Endothelial cell of umbilical vein (primary cell): ENCODE measurements around the gene GPR18. TPM values are rescaled to one million over a fixed set of nuclear protein-coding genes. Genes with fewer than 3 reads are reported as not detected.

ENCODE experiments used
- BruUV-seq: library from RNA; stranded (reverse); fragments of 400-500 nt; replicated peaks from 2 replicates; lab custom pipeline; 2021; lab: Mats Ljungman, UMichigan
- CTCF ChIA-PET: fragments of 300-600, 350-600 bp; sonication (Branson Sonifier 250); formaldehyde crosslinking; loops from one replicate; lab custom pipeline; 2021; ENCODE audit warnings: antibody characterized with exemption, inconsistent platforms; lab: Charles Lee
- POLR2A ChIA-PET: fragments of 300-600, 350-600 bp; sonication (Branson Sonifier 250); formaldehyde crosslinking; loops from one replicate; lab custom pipeline; 2021; ENCODE audit warnings: antibody characterized with exemption, inconsistent platforms; lab: Charles Lee
- DNase-seq: peaks from one replicate; pipeline ENCODE4 v3.0.0-alpha.2; 2011; ENCODE audit warnings: low read depth, low spot score
- FAIRE-seq: peaks from 2 replicates; lab custom pipeline; 2011; peaks lifted over from hg19 to GRCh38; lab: Jason Lieb, UNC
- H2AFZ ChIP-seq: 2 replicates; pipeline ENCODE4 v1.6.0; 2012; ENCODE audit warnings: low read depth, low read length, control low read depth, inconsistent platforms
- H3K27ac ChIP-seq: 2 replicates; pipeline ENCODE4 v1.5.1; 2011; ENCODE audit warnings: low read depth, mild to moderate bottlenecking, control low read depth, low read length, moderate library complexity; ENCODE audit not compliant: insufficient read depth
- H3K27me3 ChIP-seq, 2 experiments: 2 replicates each; pipeline versions ENCODE4 v1.6.0 to v1.6.1; 2011; ENCODE audit warnings: low read length in 2 of 2, mixed read lengths in 1 of 2; ENCODE audit not compliant: control insufficient read depth in 2 of 2, insufficient read depth in 2 of 2
- H3K36me3 ChIP-seq, 2 experiments: 2 replicates in 1 of 2; 3 replicates in 1 of 2; pipeline ENCODE4 v1.5.1; 2011; ENCODE audit warnings: low read length in 2 of 2, mild to moderate bottlenecking in 1 of 2, moderate library complexity in 1 of 2; ENCODE audit not compliant: control insufficient read depth in 2 of 2, insufficient read depth in 2 of 2; ENCODE audit errors: extremely low read depth in 1 of 2
- H3K4me1 ChIP-seq: 3 replicates; pipeline ENCODE4 v1.5.1; 2011; ENCODE audit warnings: mild to moderate bottlenecking, low read length; ENCODE audit not compliant: control insufficient read depth, insufficient read depth; ENCODE audit errors: extremely low read depth
- H3K4me2 ChIP-seq: 2 replicates; pipeline ENCODE4 v1.6.1; 2011; ENCODE audit warnings: low read length, control low read depth, mixed read lengths; ENCODE audit not compliant: insufficient read depth
- H3K4me3 ChIP-seq, 3 experiments: fragments of 200-600 bp in 1 of 3; sonication (generic), shearing (Covaris generic) in 1 of 3; replicated peaks in 1 of 3; 2 replicates each; pipeline ENCODE4 v1.5.1; 2011 to 2016; ENCODE audit warnings: control low read depth in 3 of 3, low read length in 3 of 3, mild to moderate bottlenecking in 2 of 3, inconsistent platforms in 1 of 3, low read depth in 1 of 3, moderate library complexity in 1 of 3; ENCODE audit not compliant: insufficient read depth in 1 of 3
- H3K79me2 ChIP-seq: 2 replicates; pipeline ENCODE4 v1.6.0; 2012; ENCODE audit warnings: low read length, inconsistent platforms; ENCODE audit not compliant: control insufficient read depth, insufficient read depth
- H3K9ac ChIP-seq: replicated peaks from 2 replicates; pipeline ENCODE3; 2011; ENCODE audit warnings: low read length, control low read depth; ENCODE audit not compliant: insufficient read depth; ENCODE audit errors: extremely low read depth
- H3K9me1 ChIP-seq: replicated peaks from 3 replicates; pipeline ENCODE4 v1.6.0; 2011; ENCODE audit warnings: mild to moderate bottlenecking, low read length; ENCODE audit not compliant: control insufficient read depth, insufficient read depth; ENCODE audit errors: extremely low read depth
- H3K9me3 ChIP-seq: replicated peaks from 2 replicates; pipeline ENCODE4 v1.5.1; 2012; ENCODE audit warnings: low read length, inconsistent platforms; ENCODE audit not compliant: control insufficient read depth, insufficient read depth
- H4K20me1 ChIP-seq: replicated peaks from 2 replicates; pipeline ENCODE3; 2011; ENCODE audit warnings: mild to moderate bottlenecking, low read length; ENCODE audit not compliant: control insufficient read depth, insufficient read depth; ENCODE audit errors: extremely low read depth
- CTCF ChIP-seq, 2 donors: IDR thresholded peaks; 1 replicate in 1 of 2; 2 replicates in 1 of 2; pipeline ENCODE4 v1.5.1; 2011; ENCODE audit warnings: low read length in 2 of 2, mild to moderate bottlenecking in 2 of 2, moderate library complexity in 2 of 2, control low read depth in 1 of 2, inconsistent platforms in 1 of 2, low read depth in 1 of 2; ENCODE audit not compliant: insufficient read depth in 1 of 2; ENCODE audit errors: extremely low read depth in 1 of 2
- EZH2 ChIP-seq: IDR thresholded peaks from 2 replicates; pipeline ENCODE4 v1.6.1; 2012; ENCODE audit warnings: borderline replicate concordance, low read depth, mild to moderate bottlenecking, moderate library complexity, low read length, inconsistent platforms; ENCODE audit not compliant: severe bottlenecking
- FOS ChIP-seq: IDR thresholded peaks from 2 replicates; pipeline ENCODE4 v1.6.1; 2011; ENCODE audit warnings: mild to moderate bottlenecking, low read length, moderate library complexity, borderline replicate concordance; ENCODE audit not compliant: insufficient read depth
- GATA2 ChIP-seq: IDR thresholded peaks from 2 replicates; pipeline ENCODE4 v1.7.0; 2011; ENCODE audit warnings: low read depth, mild to moderate bottlenecking, moderate library complexity, mixed read lengths, low read length; ENCODE audit not compliant: insufficient read length, insufficient read depth
- JUN ChIP-seq: IDR thresholded peaks from 2 replicates; pipeline ENCODE4 v1.6.1; 2011; ENCODE audit warnings: borderline replicate concordance, low read depth; ENCODE audit not compliant: insufficient read length, insufficient read depth
- MAX ChIP-seq: IDR thresholded peaks from 2 replicates; pipeline ENCODE4 v1.6.1; 2011; ENCODE audit not compliant: insufficient read depth, insufficient read length
- MYC ChIP-seq: IDR thresholded peaks from one replicate; pipeline ENCODE4 v1.6.1; 2011; ENCODE audit warnings: mild to moderate bottlenecking, low read depth, low read length
- POLR2AphosphoS5 ChIP-seq: IDR thresholded peaks from 2 replicates; pipeline ENCODE4 v1.6.1; 2012; ENCODE audit warnings: low read depth, mild to moderate bottlenecking, control low read depth, low read length, moderate library complexity; ENCODE audit not compliant: insufficient read depth
- dilution Hi-C: fragments of 300-500 bp; cut with MboI; formaldehyde crosslinking; loops from one replicate; pipeline ENCODE4 v1.15.0; 2019; ENCODE audit warnings: low sequenced_read_pairs; ENCODE audit not compliant: extremely low pct_ligation_motif_present
- intact Hi-C: fragments of 100-400 bp; cut with micrococcal nuclease; formaldehyde crosslinking; loops from one replicate; pipeline ENCODE4 v1.10.0; 2022
- polyA plus RNA-seq, 4 experiments: library from polyadenylated mRNA; depleted of rRNA in 3 of 4; stranded (reverse) in 3 of 4; unstranded in 1 of 4; fragments of >200 nt; gene quantifications; 2 replicates each; pipeline versions ENCODE4 v1.2.1 to v1.2.3, GENCODE V29; 2011 to 2012; ENCODE audit warnings: missing spikeins in 1 of 4
- total RNA-seq: library from RNA; stranded (reverse); gene quantifications from 2 replicates; pipeline ENCODE4 v1.2.3, GENCODE V29; 2021

GPR18 gene
- total and polyA plus RNA-seq, 2 donors (not counting 3 experiments of a cell fraction or from before 2014, with no cell fraction given) = not detected

GRCh38 chr13:99304541-99304940 is 46.4 kb upstream of the GPR18 start:
- no peak overlapping the region for H3K27ac ChIP-seq
- TF ChIP-seq MYC = no peak
- TF ChIP-seq JUN = no peak
- no peak for TF ChIP-seq GATA2
- no peak for TF ChIP-seq EZH2
- no peak for TF ChIP-seq MAX
- dilution Hi-C loops (no loop called here), intact Hi-C loops (no loop called here)
- H3K27me3 ChIP-seq = no peaks in the 10 kb centered on the region
- H3K36me3 ChIP-seq = no peaks in the 10 kb centered on the region
- H3K9ac ChIP-seq = no peak overlapping the region
- ChIA-PET CTCF (interaction anchor here (1.0 to 1.1 kb wide), 3 partner anchors 10 to 35 kb away, joined by 3 to 7 read pairs (median 3); no protein-coding TSS in a partner anchor), POLR2A (no interaction called here)
- DNase-seq = no peak
- no peak for FAIRE-seq
- H3K9me3 ChIP-seq = no peaks in the 10 kb centered on the region
- H3K4me1 ChIP-seq = peaks cover 17% of the 10 kb centered on the region
- H3K79me2 ChIP-seq = no peaks in the 10 kb centered on the region
- H3K4me3 ChIP-seq = no peak overlapping the region
- H3K4me2 ChIP-seq = no peak overlapping the region
- no TSS peak for BruUV-seq
- no peak overlapping the region for H2AFZ ChIP-seq
- H4K20me1 ChIP-seq = no peaks in the 10 kb centered on the region
- H3K9me1 ChIP-seq = no peaks in the 10 kb centered on the region

- Histone ChIP-seq H3K9ac (no peak overlapping the region), H2AFZ (no peak overlapping the region), H3K27ac (no peak overlapping the region), H3K27me3 (no peaks in the 10 kb centered on the region), H3K4me1 (peaks cover 17% of the 10 kb centered on the region), H3K4me2 (no peak overlapping the region), H3K79me2 (no peaks in the 10 kb centered on the region), H4K20me1 (no peaks in the 10 kb centered on the region), H3K4me3 (no peak overlapping the region), H3K9me1 (no peaks in the 10 kb centered on the region), H3K9me3 (no peaks in the 10 kb centered on the region), H3K36me3 (no peaks in the 10 kb centered on the region)
- no peak for DNase-seq
- BruUV-seq = no TSS peak
- FAIRE-seq = no peak
- CTCF ChIA-PET = interaction anchor here (1.0 to 1.1 kb wide), 3 partner anchors 9 to 34 kb away, joined by 3 to 7 read pairs (median 3); no protein-coding TSS in a partner anchor
- intact Hi-C loops (no loop called here), dilution Hi-C loops (no loop called here)
- POLR2A ChIA-PET = no interaction called here
- no peak for TF ChIP-seq CTCF (IDR thresholded peaks at IDR 0.05; ENCODE audit: extremely low read depth in 1 of 2, insufficient read depth in 1 of 2, low read depth in 1 of 2, low read length in 2 of 2)
- no peak for TF ChIP-seq FOS
- TF ChIP-seq MAX = no peak
- TF ChIP-seq MYC = no peak
- TF ChIP-seq POLR2AphosphoS5 = no peak
Observed at GRCh38 chr13:99303863-99304521, 45.8 kb upstream of the GPR18 start.
